Skeletal muscle tissue (tissue), 4 donors: ENCODE measurements around the gene CELF6. TPM values are rescaled to one million over a fixed set of nuclear protein-coding genes. Genes with fewer than 3 reads are reported as not detected.

Source experiments
- H3K27ac ChIP-seq: one replicate; pipeline ENCODE4 v1.7.0; 2013; ENCODE audit warnings: mild to moderate bottlenecking, low read depth, low read length, inconsistent platforms
- H3K27me3 ChIP-seq, 3 donors: one replicate each; pipeline ENCODE4 v1.7.0; 2013; ENCODE audit warnings: low read length in 3 of 3; ENCODE audit not compliant: control insufficient read depth in 3 of 3, insufficient read depth in 3 of 3
- H3K36me3 ChIP-seq, 3 donors: one replicate each; pipeline ENCODE4 v1.7.0; 2013; ENCODE audit warnings: low read length in 3 of 3; ENCODE audit not compliant: control insufficient read depth in 3 of 3, insufficient read depth in 3 of 3
- H3K4me1 ChIP-seq, 3 donors: one replicate each; pipeline ENCODE4 v1.7.0; 2013; ENCODE audit warnings: low read length in 3 of 3, mild to moderate bottlenecking in 3 of 3; ENCODE audit not compliant: control insufficient read depth in 3 of 3, insufficient read depth in 3 of 3
- H3K4me3 ChIP-seq, 3 donors: one replicate each; pipeline ENCODE4 v1.7.0; 2013; ENCODE audit warnings: low read length in 3 of 3
- H3K9ac ChIP-seq, 3 donors: one replicate each; pipeline ENCODE4 v1.7.0; 2013; ENCODE audit warnings: low read length in 3 of 3, mild to moderate bottlenecking in 3 of 3, moderate library complexity in 2 of 3, low read depth in 1 of 3
- H3K9me3 ChIP-seq, 3 donors: one replicate each; pipeline ENCODE4 v1.7.0; 2013; ENCODE audit warnings: low read length in 3 of 3; ENCODE audit not compliant: control insufficient read depth in 3 of 3
- total RNA-seq: library from RNA; depleted of rRNA; stranded (reverse); fragments of >200 nt; gene quantifications from one replicate; pipeline ENCODE4 v1.2.3, GENCODE V29; 2014
- donor health status: Osteomylitis.

The CELF6 gene
- total RNA-seq = 1.0 TPM

- Histone ChIP-seq H3K9ac (peak within 1 kb of the TSS in 1 of 3 donors; percentile 16), H3K27ac (no peak within 1 kb of the TSS), H3K27me3 (no peaks in the 10 kb centered on the region), H3K36me3 (no peaks in the 10 kb centered on the region), H3K9me3 (peaks cover 0 to 2% (median 0%) of the 10 kb centered on the region in 3 donors), H3K4me3 (peak within 1 kb of the TSS; percentile 0 to 70 (median 61)), H3K4me1 (peaks cover 6 to 9% (median 7%) of the 10 kb centered on the region in 3 donors)
These were observed at the start of gene CELF6 for GRCh38 chr15:72319985-72320671. CELF6 (minus strand) TSS chr15:72320157; CDS start chr15:72319874, 283 bp downstream.

- Histone ChIP-seq H3K36me3 (peaks cover 0 to 15% (median 9%) of the 10 kb centered on the region in 3 donors), H3K9me3 (no peaks in the 10 kb centered on the region), H3K4me3 (no peak overlapping the region), H3K27ac (no peak overlapping the region), H3K4me1 (peaks cover 0 to 25% (median 0%) of the 10 kb centered on the region in 3 donors), H3K9ac (no peak overlapping the region), H3K27me3 (no peaks in the 10 kb centered on the region)
These were observed 48.9 kb upstream of the CELF6 start for GRCh38 chr15:72368899-72369298.

- H3K36me3 ChIP-seq = peaks cover 0 to 16% (median 9%) of the 10 kb centered on the region in 3 donors
- no peak overlapping the region for H3K27ac ChIP-seq
- no peak overlapping the region for H3K4me3 ChIP-seq
- peaks cover 0 to 24% (median 0%) of the 10 kb centered on the region in 3 donors for H3K4me1 ChIP-seq
- no peaks in the 10 kb centered on the region for H3K9me3 ChIP-seq
- H3K27me3 ChIP-seq = no peaks in the 10 kb centered on the region
- H3K9ac ChIP-seq = no peak overlapping the region
These were observed 48.4 kb upstream of the CELF6 start for GRCh38 chr15:72368325-72368724.

GRCh38 chr15:72365844-72366243 lies 45.9 kb upstream of the CELF6 start:
- Histone ChIP-seq H3K9ac (no peak overlapping the region), H3K4me3 (no peak overlapping the region), H3K27ac (no peak overlapping the region), H3K27me3 (no peaks in the 10 kb centered on the region), H3K4me1 (peaks cover 0 to 10% (median 0%) of the 10 kb centered on the region in 3 donors), H3K36me3 (peaks cover 0 to 15% (median 6%) of the 10 kb centered on the region in 3 donors), H3K9me3 (no peaks in the 10 kb centered on the region)

GRCh38 chr15:72361176-72361575 lies 41.2 kb upstream of the CELF6 start:
- Histone ChIP-seq H3K9ac (no peak overlapping the region), H3K27ac (no peak overlapping the region), H3K4me1 (peaks cover 18 to 19% (median 19%) of the 10 kb centered on the region in 3 donors), H3K4me3 (no peak overlapping the region), H3K9me3 (no peaks in the 10 kb centered on the region), H3K27me3 (no peaks in the 10 kb centered on the region), H3K36me3 (peaks cover 6 to 11% (median 7%) of the 10 kb centered on the region in 3 donors)

GRCh38 chr15:72358650-72359171 lies 38.8 kb upstream of the CELF6 start:
- H3K4me3 ChIP-seq = peak overlapping the region in 2 of 3 donors; percentile 3 to 8
- peak overlapping the region; percentile 74 for H3K27ac ChIP-seq

GRCh38 chr15:72358121-72358520 lies 38.2 kb upstream of the CELF6 start:
- peak overlapping the region in 1 of 3 donors; percentile 3 for H3K4me3 ChIP-seq

More at GRCh38 chr15:72358650-72359171, 38.8 kb upstream of the CELF6 start:
- Histone ChIP-seq H3K4me1 (peaks cover 18 to 19% (median 19%) of the 10 kb centered on the region in 3 donors), H3K9ac (peak overlapping the region in 2 of 3 donors; percentile 46 to 55), H3K36me3 (peaks cover 19 to 34% (median 29%) of the 10 kb centered on the region in 3 donors), H3K27me3 (no peaks in the 10 kb centered on the region), H3K9me3 (no peaks in the 10 kb centered on the region)

GRCh38 chr15:72354496-72354895 lies 34.5 kb upstream of the CELF6 start:
- H3K27ac ChIP-seq = no peak overlapping the region
- H3K36me3 ChIP-seq = peaks cover 43 to 67% (median 63%) of the 10 kb centered on the region in 3 donors
- H3K4me3 ChIP-seq = no peak overlapping the region
- H3K4me1 ChIP-seq = peaks cover 18 to 19% (median 19%) of the 10 kb centered on the region in 3 donors
- no peaks in the 10 kb centered on the region for H3K9me3 ChIP-seq
- H3K27me3 ChIP-seq = no peaks in the 10 kb centered on the region
- H3K9ac ChIP-seq = no peak overlapping the region

More at GRCh38 chr15:72358121-72358520, 38.2 kb upstream of the CELF6 start:
- Histone ChIP-seq H3K4me1 (peaks cover 18 to 19% (median 19%) of the 10 kb centered on the region in 3 donors), H3K9me3 (no peaks in the 10 kb centered on the region), H3K36me3 (peaks cover 22 to 36% (median 35%) of the 10 kb centered on the region in 3 donors), H3K9ac (no peak overlapping the region), H3K27me3 (no peaks in the 10 kb centered on the region), H3K27ac (peak overlapping the region; percentile 74)

- Histone ChIP-seq H3K4me3 (no peak overlapping the region), H3K27ac (no peak overlapping the region), H3K27me3 (no peaks in the 10 kb centered on the region), H3K36me3 (peaks cover 53 to 80% (median 74%) of the 10 kb centered on the region in 3 donors), H3K9ac (no peak overlapping the region), H3K4me1 (peaks cover 7 to 8% (median 7%) of the 10 kb centered on the region in 3 donors), H3K9me3 (no peaks in the 10 kb centered on the region)
These were observed 33.3 kb upstream of the CELF6 start for GRCh38 chr15:72353266-72353665.

- Histone ChIP-seq H3K27me3 (no peaks in the 10 kb centered on the region), H3K9me3 (no peaks in the 10 kb centered on the region), H3K27ac (no peak overlapping the region), H3K9ac (no peak overlapping the region), H3K36me3 (peaks cover 60 to 78% (median 78%) of the 10 kb centered on the region in 3 donors), H3K4me1 (no peaks in the 10 kb centered on the region), H3K4me3 (no peak overlapping the region)
These were observed 25.8 kb upstream of the CELF6 start for GRCh38 chr15:72345806-72346205.
